GM12872 (cell line): Measurements from ENCODE around the gene ANKRD34B.

Experiments
- TF ChIP-seq, protein P1 (sequence below): IDR thresholded peaks from 3 replicates; pipeline ENCODE4 v1.5.1; 2011; ENCODE audit warnings: low read depth, mild to moderate bottlenecking, low read length, moderate library complexity; ENCODE audit not compliant: insufficient read depth

ANKRD34B gene

GRCh38 chr5:80588858-80589540, 18.9 kb upstream of the ANKRD34B start:
- TF ChIP-seq, protein P1, sequence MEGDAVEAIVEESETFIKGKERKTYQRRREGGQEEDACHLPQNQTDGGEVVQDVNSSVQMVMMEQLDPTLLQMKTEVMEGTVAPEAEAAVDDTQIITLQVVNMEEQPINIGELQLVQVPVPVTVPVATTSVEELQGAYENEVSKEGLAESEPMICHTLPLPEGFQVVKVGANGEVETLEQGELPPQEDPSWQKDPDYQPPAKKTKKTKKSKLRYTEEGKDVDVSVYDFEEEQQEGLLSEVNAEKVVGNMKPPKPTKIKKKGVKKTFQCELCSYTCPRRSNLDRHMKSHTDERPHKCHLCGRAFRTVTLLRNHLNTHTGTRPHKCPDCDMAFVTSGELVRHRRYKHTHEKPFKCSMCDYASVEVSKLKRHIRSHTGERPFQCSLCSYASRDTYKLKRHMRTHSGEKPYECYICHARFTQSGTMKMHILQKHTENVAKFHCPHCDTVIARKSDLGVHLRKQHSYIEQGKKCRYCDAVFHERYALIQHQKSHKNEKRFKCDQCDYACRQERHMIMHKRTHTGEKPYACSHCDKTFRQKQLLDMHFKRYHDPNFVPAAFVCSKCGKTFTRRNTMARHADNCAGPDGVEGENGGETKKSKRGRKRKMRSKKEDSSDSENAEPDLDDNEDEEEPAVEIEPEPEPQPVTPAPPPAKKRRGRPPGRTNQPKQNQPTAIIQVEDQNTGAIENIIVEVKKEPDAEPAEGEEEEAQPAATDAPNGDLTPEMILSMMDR, result no peak

GRCh38 chr5:80584770-80585169, 14.7 kb upstream of the ANKRD34B start:
- TF ChIP-seq, protein P1, result no peak

GRCh38 chr5:80579050-80579449, 9.0 kb upstream of the ANKRD34B start:
- TF ChIP-seq, protein P1, result no peak

DNA sequence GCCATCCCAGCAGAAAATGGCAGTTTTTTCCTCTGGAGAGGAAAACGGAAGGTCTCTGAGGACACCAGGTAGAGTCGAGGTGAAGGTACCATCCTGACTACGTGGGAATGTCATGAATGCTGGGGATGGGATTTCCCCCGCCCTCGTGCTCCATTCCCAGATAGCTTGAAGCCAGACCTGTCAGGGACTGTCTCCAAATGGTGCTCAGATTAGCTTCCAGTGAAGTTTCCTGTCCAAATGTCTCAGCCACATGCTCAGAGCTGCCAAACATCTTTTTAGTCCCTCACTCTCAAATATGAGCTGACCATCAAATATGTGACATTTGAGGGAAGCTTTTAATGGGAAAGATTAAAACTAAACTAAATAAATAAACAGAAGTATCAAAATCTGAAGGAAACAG, 7.6 kb upstream of the ANKRD34B start:
- TF ChIP-seq, protein P1, result no peak

DNA sequence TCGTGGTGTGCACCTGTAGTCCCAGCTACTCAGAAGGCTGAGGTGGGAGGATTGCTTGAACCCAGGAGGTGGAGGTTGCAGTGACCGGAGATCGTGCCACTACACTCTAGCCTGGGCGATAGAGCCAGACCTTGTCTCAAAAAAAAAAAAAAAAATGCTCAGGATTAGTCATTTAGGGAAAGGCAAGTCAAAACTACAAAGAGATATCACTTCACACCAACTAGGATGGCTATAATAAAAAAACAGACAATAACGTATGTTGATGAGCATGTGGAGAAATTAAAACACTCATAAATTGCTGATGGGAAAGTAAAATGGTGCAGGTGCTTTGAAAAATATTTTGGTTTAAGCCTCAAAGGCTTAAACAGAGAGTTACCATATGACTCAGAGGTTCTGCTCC, 6.3 kb upstream of the ANKRD34B start:
- TF ChIP-seq, protein P1, result no peak

DNA sequence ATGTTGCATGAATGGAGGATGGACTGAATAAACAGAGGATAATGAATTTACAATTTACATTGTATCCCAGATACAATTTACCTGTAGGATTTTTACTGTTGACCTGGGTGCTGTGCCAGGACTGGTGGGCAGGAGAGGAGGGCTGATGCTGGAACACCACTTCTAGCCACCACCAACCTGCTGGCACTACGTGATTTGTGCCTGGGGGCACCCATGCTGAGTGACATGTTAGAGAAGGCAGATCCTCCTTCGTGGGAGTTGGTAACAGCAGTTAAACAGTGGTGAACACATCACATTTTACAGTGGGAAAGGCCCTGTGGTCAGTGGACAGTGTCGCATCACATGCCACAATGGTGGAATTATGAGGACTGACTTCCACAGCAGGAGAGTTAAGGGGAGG, 3.0 kb upstream of the ANKRD34B start:
- TF ChIP-seq, protein P1, result no peak

GRCh38 chr5:80569086-80569960, 757 bp downstream of the ANKRD34B start:
- TF ChIP-seq, protein P1, result no peak
